ENCODE results near the gene ATP8A2.

The ATP8A2 gene

DNA sequence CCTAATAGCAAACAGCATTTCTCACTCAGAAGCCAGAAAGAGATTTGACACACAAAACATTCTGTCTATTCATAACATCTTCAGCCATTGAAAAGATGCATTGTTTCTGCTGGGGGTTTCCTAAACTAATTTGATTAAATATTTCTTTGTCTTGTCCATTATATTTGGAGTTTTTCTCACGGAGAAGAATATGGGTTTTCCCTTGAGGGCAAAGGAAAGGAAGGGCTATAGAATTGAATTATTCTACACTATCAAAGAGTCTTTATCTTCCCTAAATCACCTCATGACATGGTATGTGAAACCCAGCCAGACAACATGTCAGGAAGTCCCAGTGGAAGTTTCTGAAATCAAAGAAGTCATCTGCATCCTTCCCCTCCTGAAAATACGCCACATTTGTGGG, 493.6 kb downstream of the ATP8A2 start:
- DNase-seq, result no peak

DNA sequence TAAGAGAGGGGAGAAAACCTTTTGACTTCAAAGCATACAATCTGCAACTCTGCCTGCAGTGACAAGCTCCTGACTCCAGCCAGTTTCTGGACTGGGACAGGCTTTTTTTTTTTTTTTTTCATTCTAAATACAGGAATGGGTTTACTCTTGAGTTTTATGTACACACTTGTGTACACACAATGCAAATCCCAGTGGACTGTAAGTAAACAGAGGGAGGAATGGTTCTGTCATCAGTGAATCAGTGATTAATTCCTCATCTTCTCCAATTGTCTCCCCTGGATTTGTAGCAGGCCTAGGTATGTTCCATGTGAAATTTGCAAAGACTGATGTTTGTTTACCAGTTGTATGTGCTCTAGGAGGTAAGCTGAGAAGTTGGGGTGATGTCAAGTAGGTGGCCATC, 495.3 kb downstream of the ATP8A2 start:
- DNase-seq, result no peak

DNA sequence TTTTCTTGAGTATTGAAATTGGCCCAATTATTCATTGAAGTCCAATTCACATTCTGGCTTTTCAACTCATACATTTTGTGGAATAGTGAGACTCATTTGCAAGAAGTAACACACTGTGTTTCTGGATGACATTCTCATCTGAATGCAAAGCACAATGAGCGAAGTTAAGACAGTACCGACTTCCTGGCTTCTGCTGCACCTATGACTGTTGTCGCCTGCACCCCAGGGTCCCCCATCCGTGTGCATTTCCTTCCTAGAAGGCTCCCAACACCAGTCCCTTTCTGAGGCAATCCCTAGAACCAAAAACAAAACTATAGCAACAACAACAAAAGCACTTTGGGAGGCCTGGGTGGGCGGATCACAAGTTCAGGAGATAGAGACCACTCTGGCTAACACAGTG, 496.7 kb downstream of the ATP8A2 start:
- DNase-seq, result no peak

DNA sequence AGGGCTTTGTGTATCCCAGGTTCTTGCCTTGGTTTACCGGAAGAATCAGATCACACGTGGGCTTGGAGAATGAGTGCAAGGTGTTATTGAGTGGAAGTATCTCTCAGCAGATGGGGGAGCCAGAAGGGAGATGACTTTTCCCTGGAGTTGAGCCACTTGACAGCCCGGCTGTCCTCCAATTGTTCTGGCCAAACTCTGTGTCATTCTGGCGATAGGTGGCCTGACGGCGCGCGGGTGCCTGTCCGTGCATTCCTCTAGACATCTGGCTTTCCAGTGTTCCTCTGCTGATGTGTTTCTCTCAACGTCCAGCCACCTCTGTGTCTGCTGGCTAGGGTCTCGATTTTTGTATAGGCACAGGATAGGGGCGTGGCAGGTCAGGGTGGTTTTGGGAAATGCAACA, 498.2 kb downstream of the ATP8A2 start:
- DNase-seq, result no peak

DNA sequence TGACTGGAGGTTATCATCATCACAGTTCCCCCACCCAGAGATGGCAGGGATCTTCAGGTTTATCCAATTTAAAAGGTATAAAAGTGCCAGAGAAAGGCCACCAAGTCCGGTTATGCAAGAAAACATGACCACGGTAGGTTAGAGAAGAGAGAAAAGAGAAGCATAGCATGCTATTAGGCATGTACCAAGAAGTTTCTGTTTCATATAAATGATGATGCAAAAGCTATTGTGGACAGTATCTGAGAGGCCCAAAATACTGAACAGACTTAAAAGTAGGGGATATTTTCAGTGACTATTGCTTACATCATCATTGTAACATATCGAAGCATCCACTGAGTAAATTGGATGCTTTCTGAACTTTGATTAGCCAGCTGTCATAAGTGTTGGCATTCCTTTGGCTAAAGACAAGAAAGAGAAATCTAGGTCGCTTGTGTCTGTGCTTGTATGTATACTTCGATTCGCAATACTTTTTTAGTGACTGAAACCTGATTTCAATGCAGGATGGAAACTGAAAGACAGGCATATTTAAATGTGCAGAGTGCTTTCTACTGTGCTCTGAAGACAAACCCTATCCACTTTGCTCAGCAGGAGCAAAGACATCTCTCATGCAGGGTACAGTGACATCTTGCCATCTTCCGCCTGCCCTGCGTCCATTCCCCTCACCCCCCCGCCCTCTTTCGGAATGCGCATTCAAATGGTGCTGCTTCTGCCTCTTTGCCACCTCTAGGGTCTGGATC, 499.8 kb downstream of the ATP8A2 start:
- DNase-seq, result no peak

DNA sequence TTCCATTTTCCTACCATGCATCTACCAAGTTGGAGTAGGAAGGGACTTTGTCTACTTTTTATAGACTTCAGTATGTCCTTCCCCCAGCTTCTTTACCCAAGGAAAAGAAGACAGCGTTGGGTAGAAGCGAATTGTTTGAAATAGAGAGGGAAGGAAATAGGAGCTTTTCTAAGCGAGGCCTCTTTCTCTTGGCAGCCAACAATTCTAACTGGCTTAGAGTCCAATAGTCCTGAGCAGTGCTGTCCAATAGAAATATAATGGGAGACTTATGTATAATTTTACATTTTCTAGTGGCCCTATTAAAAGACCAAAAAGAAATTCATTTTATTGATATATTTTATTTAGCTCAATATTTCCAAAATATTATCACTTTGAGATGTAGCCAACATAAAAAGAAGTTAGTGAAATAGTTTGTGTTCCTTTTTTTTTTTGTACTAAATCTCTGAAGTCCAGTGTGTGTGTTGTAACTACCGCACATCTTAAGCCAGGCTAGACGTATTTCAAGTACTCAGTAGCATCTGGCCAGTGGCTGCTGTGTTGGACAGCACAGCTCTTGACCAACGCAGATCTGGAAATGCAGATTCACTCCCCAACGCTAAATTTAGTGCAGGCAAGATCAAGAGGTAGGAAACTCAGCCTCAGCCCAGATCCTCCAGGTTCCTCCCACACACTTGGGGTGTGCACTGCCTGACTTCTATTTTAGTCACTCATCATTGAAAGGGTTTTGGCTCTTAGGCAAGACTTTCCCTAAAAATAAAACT, 500.9 kb downstream of the ATP8A2 start:
- DNase-seq, result no peak

DNA sequence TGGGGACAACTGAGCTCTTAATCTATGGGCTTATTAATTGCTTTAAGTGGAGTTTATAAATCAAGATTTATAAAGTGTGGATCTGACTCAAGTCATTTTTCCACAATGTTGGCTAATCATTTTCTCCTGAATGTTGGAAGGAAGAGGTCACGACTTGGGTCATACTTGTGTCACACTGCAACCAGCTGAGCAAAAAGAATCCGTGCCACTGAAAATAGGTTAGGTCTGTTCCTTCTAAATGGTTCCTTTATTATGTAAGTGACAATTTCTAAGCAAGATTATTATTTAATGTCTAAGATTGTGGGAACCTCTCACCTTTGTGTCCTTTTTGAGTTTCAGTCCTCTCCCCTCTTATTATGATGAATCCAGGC, 501.5 kb downstream of the ATP8A2 start:
- no peak for DNase-seq

DNA sequence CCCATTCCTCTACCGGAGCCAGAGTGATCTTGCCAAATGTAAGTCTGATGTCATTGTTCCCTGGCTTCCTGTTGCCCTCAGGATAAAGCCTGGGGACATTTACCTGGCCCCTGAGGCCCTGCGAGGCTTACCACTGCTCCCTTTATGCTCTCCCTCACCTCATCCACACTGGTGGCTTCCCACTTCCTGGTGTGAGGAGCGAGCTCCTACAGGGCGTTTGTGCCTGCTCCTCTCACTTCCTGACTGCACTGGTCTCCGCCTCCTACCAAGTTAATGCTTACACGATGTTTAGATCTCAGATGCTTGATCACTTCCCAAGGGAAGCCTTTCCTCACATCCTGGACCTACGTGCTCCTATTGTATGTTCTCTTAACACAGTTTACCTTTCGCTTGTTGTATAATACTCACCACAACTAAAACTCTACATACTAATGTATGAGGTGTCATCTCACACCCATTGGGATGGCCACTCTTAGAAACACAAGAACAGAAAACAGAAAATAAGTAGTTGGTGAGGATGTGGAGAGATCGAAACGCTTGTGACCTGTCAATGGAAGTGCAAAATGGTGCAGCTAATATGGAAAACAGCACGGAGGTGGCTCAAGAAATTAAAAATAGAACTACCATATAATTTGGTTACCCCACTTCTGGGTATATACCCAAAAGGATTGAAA, 502.4 kb downstream of the ATP8A2 start:
- no peak for DNase-seq

DNA sequence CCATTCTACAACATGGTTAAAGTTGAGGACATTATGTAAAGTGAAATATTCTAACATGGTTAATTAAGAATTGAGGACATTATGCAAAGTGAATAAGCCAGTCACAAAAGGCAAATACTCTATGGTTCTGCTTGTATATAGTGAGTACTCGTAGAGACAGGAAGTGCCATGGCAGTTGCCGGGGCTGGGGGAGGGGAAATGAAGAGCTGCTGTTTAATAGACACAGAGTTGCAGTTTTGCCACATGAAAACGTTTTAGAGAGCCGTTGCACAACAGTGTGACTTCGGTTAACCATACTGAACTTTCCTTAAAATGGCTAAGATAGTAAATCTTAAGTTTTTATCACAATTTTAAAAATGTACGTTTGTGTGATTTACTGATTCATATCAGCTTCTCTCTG, 503.1 kb downstream of the ATP8A2 start:
- no peak for DNase-seq

DNA sequence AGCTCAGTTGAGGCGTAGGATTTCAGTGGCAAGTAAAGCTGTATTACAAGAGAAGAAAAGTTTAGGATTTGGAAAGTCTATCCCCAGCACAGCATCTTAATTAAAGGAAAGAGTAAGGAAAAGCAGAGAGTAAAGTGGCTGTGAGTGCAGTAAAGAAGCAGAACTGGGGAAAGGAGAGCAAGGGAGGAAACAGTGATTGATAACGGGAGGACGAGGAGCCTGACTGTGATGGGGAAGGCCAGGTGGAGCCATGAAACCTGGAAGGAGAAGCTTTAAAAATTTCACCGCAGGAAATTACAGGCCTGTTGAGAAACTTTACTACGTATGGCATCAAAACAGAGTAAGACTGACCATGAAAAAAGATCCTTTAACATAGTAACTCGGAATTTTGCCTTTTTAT, 504.5 kb downstream of the ATP8A2 start:
- no peak for DNase-seq

DNA sequence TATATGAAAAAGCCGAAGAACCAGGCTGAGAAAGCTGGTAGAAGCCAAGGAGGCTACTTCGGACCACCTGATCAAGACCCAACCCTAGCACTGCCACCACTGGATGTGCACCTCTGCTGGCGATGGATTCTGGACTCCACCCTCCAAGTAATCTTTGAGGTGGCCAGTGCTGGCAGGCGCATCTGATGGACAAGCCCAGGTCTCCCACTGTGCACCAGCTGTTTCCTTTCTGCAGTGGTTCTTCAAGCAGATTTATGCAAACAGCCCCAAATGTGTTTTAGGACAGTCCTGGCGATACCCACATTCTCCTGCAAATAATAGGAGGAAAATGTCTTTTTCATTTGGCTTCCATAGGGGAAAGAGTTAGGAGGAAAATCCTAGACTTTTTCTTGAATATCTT, 507.7 kb downstream of the ATP8A2 start:
- no peak for DNase-seq

DNA sequence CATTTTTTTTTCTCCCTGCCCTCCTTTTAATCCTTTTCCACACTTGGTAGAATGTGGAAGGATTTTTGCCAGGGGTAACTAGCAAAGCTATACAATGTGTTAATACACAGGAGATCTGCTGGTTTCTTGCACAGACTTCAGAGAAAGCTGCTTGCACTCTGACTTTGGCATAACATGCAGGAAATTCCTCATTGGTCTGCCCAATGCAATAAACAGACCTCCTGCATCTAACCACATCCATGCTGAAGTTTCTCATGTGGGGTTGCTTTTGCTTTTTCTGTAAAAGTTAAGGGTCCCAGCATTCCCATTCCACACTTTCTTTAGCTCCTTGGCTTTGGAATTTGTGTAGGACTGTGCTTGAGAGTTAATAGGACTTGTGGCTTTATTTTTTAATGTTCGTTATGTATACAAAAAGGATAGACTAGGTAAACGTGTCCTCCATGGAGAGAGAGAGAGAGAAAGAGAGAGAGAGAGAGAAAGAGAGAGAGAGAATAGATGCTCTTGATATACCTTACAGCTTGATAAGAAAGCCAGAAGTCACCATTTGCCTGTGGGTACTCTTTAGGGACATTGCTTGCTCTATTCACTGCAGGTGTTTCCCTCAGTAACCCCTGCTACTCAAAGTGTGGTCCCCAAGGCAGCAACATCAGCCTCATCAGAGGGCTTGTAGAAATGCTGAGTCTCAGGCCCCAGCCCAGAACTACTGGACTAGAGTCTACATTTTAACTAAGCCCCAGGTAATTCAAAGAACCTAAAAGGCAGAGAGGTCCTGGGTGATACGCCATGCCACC, 509.6 kb downstream of the ATP8A2 start:
- no peak for DNase-seq

DNA sequence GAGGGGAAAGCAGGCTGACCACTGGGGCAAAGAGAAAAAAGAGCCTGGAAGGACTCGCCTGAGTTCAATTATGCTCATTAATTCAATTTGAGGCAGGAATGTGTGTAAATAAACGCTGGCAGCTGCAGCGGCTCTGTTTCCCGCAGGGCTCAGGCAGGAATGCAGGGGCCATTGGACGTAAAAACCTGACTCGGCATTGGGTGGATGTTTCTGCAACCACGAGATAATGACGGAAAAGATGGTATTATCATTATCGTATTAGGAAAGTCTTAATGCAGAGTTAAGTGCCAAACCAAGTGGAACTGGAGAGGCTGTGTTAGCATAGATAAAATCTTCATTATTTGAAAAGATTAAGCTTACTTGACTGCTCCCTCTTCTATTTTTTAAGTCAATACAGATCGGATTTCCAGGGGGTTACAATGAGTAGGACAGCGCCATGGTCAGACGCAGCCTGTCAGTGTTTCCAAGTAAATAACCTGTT, 510.2 kb downstream of the ATP8A2 start:
- peak; percentile 79 for DNase-seq

DNA sequence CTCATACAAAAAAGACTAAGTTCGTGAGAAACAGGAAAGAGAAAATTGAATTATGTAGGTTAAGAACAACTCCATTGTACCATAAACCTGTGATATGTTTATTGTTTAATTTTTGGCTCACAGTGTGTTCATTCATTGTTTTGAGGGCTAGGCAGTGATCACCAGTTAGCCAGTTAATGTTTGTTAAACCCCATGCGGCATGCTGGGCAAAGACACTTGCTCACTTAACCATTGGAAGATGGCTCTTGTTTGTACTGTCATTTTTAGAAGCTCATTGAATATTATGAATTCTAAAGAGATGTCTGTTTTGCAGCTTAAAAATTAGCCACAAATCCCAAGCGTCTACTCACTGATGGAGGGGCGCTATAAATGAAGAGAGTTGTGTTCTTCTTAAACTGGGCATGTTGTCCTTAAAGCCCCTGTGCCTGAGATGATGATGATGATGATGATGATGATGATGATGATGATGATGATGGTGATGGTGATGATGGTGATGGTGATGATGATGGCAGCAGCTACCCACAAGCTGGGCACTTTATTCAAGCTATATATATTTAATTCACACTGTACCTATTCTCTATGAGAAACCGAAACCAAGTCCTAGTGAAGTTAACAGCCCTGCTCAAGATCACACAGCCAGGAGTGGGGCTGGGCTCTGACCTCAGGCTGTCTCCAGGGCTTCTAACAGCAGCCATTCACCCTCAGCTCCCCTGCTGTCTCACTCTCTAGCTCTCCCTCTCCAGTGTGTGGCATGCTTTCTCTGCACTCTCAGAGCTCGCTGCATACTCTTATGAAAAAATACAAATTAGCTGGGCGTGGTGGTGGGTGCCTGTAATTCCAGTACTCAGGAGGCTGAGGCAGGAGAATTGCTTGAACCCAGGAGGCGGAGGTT, 510.9 kb downstream of the ATP8A2 start:
- DNase-seq, result peak; percentile 36

DNA sequence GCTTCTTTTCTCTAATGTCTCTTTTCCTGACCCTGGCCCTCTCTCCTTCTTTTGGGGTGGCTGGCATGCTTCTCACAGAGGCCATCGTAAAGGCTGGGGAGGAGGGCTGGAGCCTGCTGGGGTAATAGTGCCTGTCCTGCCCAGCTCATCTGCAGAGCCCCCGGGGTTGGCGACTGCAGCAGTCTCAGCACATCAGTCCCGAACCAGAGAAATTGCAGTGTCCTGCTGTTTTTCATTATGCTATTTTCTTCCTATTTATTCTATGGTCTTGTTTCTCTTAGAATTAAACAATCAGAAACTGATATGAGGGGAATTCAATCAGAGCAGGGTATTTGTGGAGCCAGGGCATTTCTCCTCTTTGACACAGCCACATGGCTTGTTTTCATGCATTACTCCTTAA, 513.6 kb downstream of the ATP8A2 start:
- DNase-seq, result no peak

DNA sequence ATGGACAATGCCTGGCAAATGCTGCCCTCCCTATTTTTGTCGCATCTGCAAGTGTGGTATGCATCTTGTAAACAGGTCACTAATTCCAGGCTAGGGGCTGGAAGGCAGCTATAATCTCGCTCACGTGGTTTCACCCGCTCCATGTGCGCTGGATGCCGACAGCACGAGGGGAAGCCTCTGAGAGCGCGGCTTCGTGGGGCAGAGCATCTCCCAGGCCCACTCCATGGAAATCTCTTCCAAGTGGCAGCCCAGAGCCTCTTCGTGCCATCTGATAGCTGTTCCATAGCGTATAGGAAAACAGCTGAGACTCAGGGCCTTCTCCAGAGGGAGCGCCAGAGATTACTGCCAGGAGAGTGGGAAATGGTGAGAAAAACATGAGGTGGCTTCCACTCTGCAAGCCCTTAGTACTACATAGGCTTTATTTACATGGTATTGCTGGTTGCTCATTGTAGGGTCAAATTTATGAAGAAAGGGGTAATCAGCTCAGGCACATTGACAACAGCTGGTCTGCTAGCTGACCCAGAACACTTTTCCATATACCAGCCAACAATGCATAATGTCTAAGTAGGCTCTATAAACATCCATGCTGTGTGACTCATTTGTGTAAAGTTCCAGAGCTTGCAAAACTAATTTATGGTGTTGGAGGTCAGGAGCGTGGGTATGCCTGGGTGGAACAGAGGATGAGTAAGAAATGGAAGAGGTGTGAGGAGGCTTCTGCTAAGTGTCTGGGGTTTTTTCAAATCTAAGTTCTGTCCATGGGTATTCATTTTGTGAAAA, 514.9 kb downstream of the ATP8A2 start:
- DNase-seq, result no peak

DNA sequence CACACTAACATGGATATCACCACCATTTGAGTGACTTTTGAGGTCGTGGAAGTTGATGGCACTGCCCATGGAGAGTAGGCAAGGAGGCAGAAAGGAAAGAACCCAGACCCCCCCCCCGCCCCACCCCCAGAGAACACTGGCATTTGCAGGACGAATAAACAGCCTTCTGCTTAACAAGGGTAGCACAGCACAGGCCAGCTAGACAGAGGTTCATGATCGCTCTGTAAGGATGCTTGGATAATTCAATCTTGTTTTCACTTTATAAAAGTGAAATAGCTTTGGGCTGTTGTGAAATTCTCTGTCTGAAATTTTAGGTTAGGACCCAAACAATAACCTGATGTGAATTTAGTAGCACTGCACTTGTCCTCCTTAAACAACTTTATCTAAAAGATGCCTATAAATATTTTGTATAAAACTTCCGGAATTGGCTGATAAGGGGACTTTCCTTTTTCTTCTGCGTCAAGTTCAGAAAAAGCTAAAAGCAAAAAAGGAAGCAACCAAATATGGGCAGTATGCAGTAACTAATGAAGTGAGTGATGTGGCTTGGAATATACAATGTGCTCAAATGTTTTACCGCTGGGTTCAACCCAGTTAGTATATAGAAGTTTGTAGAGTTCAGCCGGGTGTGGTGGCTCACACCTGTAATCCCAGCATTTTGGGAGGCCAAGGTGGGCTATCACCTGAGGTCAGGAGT, 516.3 kb downstream of the ATP8A2 start:
- no peak for DNase-seq

DNA sequence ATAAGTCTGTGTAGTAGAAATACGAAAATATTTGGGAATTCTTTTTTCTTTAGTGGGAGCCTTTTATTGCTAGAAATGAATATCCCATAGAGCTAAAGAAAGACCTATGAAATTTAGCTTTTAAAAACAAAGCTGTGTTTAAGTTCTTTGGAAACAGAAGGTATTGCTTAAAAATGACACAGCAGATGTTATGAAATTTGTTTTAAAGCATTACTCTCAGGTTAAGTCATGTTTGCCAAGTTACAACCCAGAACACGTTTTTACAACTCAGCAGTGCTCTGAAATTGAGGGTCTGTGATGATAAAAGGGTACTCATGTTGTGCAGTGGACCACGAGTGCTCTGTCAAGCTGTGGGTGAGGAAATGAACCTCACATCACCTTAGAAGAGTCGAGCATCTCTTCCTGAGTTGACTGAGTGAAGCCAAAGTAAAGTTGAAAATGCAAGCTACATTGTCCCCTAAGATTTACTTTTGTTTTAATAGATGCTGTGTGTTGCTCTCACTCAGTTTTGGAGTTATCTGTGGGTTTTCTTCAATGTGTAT, 519.0 kb downstream of the ATP8A2 start:
- DNase-seq, result no peak

DNA sequence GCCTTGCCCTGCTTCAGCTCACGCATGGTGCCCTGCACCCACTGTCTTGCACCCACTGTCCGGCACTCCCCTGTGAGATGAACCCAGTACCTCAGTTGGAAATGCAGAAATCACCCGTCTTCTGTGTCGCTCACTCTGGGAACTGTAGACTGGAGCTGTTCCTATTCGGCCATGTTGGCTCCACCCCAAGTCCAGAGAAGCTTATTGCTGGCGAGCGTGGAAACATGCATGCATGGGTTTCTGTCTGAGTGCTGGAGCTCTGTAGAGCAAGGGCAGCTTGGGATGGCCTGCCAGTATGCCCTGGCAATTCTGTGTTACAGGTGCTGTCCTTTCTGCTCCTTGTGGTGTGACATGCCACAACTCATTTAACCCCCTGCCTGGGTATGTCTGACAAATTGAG, 527.2 kb downstream of the ATP8A2 start:
- no peak for DNase-seq

DNA sequence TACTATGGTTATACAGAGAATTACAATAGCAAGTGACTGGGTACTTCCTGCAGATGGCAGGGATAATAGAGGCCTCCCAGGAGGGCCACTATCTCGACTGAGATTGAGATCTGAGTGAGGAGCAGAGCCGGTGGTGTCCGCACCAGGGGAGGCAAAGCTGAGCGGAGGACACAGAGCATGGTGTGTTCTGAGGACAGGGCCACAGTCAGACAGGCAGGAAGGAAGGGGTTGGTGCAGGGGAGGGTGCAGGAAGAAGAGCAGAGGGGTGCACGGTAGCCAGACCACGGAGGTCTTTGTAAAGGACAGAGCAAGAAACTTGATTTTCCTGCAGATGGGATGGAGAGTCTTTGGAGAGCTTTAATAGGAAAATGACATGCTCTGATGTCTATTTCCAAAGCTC, 527.7 kb downstream of the ATP8A2 start:
- DNase-seq, result no peak
